Measurements from ENCODE around the gene NSMF.

- TF ChIP-seq CTCF (IDR thresholded peaks at IDR 0.05) (no peak), POLR2AphosphoS5 (IDR thresholded peaks at IDR 0.05; ENCODE audit: low read depth, low read length) (no peak), TAF1 (IDR thresholded peaks at IDR 0.05; ENCODE audit: borderline replicate concordance, low read depth, low read length) (no peak), SIN3A (IDR thresholded peaks at IDR 0.05; ENCODE audit: borderline replicate concordance, low read depth, low read length) (no peak), FOXM1 (IDR thresholded peaks at IDR 0.05; ENCODE audit: low read depth) (no peak), ZBTB33 (IDR thresholded peaks at IDR 0.05; ENCODE audit: borderline replicate concordance, low read depth) (no peak), EP300 (IDR thresholded peaks at IDR 0.05; ENCODE audit: borderline replicate concordance in 1 of 2, low read depth in 1 of 2, low read length in 1 of 2) (no peak), RCOR1 (IDR thresholded peaks at IDR 0.05; ENCODE audit: low read length) (no peak), EZH2phosphoT487 (IDR thresholded peaks at IDR 0.05; ENCODE audit: borderline replicate concordance, low read depth) (no peak), JUND (IDR thresholded peaks at IDR 0.05) (no peak), FOSL2 (IDR thresholded peaks at IDR 0.05; ENCODE audit: borderline replicate concordance, low read depth) (no peak), RAD21 (IDR thresholded peaks at IDR 0.05; ENCODE audit: low read length) (no peak), REST (IDR thresholded peaks at IDR 0.05; ENCODE audit: low read depth, low read length) (no peak), MEF2A (IDR thresholded peaks at IDR 0.05; ENCODE audit: borderline replicate concordance, low read depth) (no peak)
Measured at GRCh38 chr9:137455359-137455991, 3.7 kb downstream of the NSMF start.
